ENCODE measurements around the gene PDE10A. TPM values are rescaled to one million over a fixed set of nuclear protein-coding genes. Genes with fewer than 3 reads are reported as not detected.

PDE10A gene
- total RNA-seq (2021), result 2.3 to 3.1 TPM (median 3.0 TPM) in 3 replicates
- Bru-seq, nascent RNA, result percentile 48 among the genes with signal in this experiment
- long read RNA-seq, experiment 1, full-length matches to known transcripts, result 3 of 11 reads
- long read RNA-seq, experiment 1, partial matches to known transcripts, result 3 of 11 reads
- long read RNA-seq, experiment 1, other reads (novel, unspliced or antisense), result 5 of 11 reads
- long read RNA-seq, experiment 2, partial matches to known transcripts, result 2 of 4 reads
- long read RNA-seq, experiment 2, other reads (novel, unspliced or antisense), result 2 of 4 reads
- long read RNA-seq, experiment 3, partial matches to known transcripts, result 0 of 1 reads
- long read RNA-seq, experiment 3, other reads (novel, unspliced or antisense), result 1 of 1 reads

DNA sequence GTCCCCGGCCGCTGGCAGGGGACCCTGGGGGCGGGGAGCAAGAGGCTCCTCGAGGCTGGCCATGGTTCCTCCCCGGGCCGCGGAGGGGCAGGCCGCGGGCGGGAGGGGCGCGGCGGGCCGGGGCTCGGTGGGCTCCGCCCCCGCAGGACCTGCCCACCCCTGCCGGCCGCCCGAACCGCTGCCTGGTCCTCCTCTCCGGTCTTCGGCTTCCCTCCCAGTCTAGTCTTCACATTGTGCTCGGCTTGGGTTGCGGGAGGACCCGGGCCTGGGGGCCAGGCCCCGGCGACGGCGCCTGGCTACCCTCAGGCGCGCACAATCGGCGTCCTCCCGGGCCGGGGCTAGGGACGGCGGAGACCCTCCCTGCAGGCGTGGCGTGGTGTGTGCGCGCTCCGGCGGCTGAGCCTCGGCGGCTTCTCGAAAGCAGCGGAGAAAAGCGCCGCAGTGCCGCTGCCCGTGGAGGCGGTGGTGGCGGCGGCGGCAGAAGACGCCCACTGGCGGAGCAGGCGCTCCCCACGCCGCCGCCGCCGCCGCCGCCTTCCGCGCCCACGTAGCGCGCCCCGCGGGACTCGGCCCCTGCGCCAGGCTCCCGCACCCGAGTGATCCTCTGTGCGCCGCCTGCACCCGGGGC, at the start of gene PDE10A:
PDE10A (minus strand) TSS at position 493 of the 628 bp plus-strand sequence; CDS start at position 63, 430 bp downstream.
- ATAC-seq (peak; percentile 34), DNase-seq (ENCODE audit: low spot score) (peak; percentile 53)
- Mint-ChIP-seq H3K27ac (no peak within 1 kb of the TSS), H3K4me3 (peak within 1 kb of the TSS; percentile 85), H3K4me1 (peaks cover 34% of the 10 kb centered on the region), H3K27me3 (ENCODE audit: low read depth) (peaks cover 80% of the 10 kb centered on the region), H3K9me3 (no peaks in the 10 kb centered on the region), H3K36me3 (no peaks in the 10 kb centered on the region)
- TF ChIP-seq, protein P1, sequence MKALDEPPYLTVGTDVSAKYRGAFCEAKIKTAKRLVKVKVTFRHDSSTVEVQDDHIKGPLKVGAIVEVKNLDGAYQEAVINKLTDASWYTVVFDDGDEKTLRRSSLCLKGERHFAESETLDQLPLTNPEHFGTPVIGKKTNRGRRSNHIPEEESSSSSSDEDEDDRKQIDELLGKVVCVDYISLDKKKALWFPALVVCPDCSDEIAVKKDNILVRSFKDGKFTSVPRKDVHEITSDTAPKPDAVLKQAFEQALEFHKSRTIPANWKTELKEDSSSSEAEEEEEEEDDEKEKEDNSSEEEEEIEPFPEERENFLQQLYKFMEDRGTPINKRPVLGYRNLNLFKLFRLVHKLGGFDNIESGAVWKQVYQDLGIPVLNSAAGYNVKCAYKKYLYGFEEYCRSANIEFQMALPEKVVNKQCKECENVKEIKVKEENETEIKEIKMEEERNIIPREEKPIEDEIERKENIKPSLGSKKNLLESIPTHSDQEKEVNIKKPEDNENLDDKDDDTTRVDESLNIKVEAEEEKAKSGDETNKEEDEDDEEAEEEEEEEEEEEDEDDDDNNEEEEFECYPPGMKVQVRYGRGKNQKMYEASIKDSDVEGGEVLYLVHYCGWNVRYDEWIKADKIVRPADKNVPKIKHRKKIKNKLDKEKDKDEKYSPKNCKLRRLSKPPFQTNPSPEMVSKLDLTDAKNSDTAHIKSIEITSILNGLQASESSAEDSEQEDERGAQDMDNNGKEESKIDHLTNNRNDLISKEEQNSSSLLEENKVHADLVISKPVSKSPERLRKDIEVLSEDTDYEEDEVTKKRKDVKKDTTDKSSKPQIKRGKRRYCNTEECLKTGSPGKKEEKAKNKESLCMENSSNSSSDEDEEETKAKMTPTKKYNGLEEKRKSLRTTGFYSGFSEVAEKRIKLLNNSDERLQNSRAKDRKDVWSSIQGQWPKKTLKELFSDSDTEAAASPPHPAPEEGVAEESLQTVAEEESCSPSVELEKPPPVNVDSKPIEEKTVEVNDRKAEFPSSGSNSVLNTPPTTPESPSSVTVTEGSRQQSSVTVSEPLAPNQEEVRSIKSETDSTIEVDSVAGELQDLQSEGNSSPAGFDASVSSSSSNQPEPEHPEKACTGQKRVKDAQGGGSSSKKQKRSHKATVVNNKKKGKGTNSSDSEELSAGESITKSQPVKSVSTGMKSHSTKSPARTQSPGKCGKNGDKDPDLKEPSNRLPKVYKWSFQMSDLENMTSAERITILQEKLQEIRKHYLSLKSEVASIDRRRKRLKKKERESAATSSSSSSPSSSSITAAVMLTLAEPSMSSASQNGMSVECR (CRISPR knock-in tag; IDR thresholded peaks at IDR 0.05; ENCODE audit: borderline replicate concordance), result no peak
- TF ChIP-seq NR1H2 (CRISPR knock-in tag; IDR thresholded peaks at IDR 0.05), result no peak
- TF ChIP-seq, protein P2, sequence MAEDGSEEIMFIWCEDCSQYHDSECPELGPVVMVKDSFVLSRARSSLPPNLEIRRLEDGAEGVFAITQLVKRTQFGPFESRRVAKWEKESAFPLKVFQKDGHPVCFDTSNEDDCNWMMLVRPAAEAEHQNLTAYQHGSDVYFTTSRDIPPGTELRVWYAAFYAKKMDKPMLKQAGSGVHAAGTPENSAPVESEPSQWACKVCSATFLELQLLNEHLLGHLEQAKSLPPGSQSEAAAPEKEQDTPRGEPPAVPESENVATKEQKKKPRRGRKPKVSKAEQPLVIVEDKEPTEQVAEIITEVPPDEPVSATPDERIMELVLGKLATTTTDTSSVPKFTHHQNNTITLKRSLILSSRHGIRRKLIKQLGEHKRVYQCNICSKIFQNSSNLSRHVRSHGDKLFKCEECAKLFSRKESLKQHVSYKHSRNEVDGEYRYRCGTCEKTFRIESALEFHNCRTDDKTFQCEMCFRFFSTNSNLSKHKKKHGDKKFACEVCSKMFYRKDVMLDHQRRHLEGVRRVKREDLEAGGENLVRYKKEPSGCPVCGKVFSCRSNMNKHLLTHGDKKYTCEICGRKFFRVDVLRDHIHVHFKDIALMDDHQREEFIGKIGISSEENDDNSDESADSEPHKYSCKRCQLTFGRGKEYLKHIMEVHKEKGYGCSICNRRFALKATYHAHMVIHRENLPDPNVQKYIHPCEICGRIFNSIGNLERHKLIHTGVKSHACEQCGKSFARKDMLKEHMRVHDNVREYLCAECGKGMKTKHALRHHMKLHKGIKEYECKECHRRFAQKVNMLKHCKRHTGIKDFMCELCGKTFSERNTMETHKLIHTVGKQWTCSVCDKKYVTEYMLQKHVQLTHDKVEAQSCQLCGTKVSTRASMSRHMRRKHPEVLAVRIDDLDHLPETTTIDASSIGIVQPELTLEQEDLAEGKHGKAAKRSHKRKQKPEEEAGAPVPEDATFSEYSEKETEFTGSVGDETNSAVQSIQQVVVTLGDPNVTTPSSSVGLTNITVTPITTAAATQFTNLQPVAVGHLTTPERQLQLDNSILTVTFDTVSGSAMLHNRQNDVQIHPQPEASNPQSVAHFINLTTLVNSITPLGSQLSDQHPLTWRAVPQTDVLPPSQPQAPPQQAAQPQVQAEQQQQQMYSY (CRISPR knock-in tag; IDR thresholded peaks at IDR 0.05), result no peak
- no peak for TF ChIP-seq ATF1 (CRISPR knock-in tag; IDR thresholded peaks at IDR 0.05)
- POLR2A ChIA-PET, result no interaction called here
- CTCF ChIA-PET, result no interaction called here

DNA sequence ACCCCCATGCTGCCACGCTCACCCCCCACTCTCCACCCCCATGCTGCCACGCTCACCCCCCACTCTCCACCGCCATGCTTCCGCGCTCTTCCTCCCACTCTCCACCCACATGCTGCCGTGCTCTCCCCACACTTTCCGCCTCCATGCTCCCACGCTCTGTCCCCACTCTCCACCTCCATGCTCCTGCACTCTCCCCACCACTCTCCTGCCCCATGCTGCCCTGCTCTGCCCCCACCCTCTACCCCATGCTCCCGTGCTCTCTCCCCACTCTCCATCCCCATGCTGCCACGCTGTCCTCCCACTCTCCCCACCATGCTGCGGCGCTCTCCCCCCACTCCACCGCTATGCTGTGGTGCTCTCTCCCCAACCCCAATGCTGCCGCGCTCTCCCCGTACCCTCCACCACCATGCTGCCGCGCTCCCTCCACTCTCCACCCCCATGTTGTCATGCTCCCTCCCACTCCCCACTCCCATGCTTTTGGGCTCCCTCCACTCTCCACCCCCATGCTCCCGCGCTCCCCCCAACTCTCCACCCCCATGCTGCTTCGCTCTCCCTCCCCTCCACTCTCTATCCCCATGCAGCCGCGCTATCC, 46.0 kb upstream of the PDE10A start:
- ChIA-PET CTCF (no interaction called here), POLR2A (no interaction called here)
- DNase-seq (ENCODE audit: low spot score) (no peak), ATAC-seq (no peak)
- Mint-ChIP-seq H3K4me1 (peaks cover 7% of the 10 kb centered on the region), H3K27me3 (ENCODE audit: low read depth) (peaks cover 4% of the 10 kb centered on the region), H3K36me3 (no peaks in the 10 kb centered on the region), H3K27ac (no peak overlapping the region), H3K4me3 (no peak overlapping the region), H3K9me3 (peaks cover 6% of the 10 kb centered on the region; the same call in 1 of the 2 replicates)
- TF ChIP-seq CBFB (CRISPR knock-in tag; IDR thresholded peaks at IDR 0.05; ENCODE audit: low read depth) (no peak), ZBTB21 (CRISPR knock-in tag; IDR thresholded peaks at IDR 0.05; ENCODE audit: borderline replicate concordance) (no peak), RELA (CRISPR knock-in tag; IDR thresholded peaks at IDR 0.05; ENCODE audit: borderline replicate concordance) (no peak), ZNF317 (CRISPR knock-in tag; IDR thresholded peaks at IDR 0.05; ENCODE audit: borderline replicate concordance, low read depth) (no peak)
- TF ChIP-seq, protein P3, sequence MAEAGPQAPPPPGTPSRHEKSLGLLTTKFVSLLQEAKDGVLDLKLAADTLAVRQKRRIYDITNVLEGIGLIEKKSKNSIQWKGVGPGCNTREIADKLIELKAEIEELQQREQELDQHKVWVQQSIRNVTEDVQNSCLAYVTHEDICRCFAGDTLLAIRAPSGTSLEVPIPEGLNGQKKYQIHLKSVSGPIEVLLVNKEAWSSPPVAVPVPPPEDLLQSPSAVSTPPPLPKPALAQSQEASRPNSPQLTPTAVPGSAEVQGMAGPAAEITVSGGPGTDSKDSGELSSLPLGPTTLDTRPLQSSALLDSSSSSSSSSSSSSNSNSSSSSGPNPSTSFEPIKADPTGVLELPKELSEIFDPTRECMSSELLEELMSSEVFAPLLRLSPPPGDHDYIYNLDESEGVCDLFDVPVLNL (CRISPR knock-in tag; IDR thresholded peaks at IDR 0.05; ENCODE audit: borderline replicate concordance, low read depth), result no peak
- TF ChIP-seq, protein P4, sequence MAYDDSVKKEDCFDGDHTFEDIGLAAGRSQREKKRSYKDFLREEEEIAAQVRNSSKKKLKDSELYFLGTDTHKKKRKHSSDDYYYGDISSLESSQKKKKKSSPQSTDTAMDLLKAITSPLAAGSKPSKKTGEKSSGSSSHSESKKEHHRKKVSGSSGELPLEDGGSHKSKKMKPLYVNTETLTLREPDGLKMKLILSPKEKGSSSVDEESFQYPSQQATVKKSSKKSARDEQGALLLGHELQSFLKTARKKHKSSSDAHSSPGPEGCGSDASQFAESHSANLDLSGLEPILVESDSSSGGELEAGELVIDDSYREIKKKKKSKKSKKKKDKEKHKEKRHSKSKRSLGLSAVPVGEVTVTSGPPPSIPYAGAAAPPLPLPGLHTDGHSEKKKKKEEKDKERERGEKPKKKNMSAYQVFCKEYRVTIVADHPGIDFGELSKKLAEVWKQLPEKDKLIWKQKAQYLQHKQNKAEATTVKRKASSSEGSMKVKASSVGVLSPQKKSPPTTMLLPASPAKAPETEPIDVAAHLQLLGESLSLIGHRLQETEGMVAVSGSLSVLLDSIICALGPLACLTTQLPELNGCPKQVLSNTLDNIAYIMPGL (CRISPR knock-in tag; IDR thresholded peaks at IDR 0.05), result no peak
- TF ChIP-seq, protein P5, sequence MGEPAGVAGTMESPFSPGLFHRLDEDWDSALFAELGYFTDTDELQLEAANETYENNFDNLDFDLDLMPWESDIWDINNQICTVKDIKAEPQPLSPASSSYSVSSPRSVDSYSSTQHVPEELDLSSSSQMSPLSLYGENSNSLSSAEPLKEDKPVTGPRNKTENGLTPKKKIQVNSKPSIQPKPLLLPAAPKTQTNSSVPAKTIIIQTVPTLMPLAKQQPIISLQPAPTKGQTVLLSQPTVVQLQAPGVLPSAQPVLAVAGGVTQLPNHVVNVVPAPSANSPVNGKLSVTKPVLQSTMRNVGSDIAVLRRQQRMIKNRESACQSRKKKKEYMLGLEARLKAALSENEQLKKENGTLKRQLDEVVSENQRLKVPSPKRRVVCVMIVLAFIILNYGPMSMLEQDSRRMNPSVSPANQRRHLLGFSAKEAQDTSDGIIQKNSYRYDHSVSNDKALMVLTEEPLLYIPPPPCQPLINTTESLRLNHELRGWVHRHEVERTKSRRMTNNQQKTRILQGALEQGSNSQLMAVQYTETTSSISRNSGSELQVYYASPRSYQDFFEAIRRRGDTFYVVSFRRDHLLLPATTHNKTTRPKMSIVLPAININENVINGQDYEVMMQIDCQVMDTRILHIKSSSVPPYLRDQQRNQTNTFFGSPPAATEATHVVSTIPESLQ (CRISPR knock-in tag; IDR thresholded peaks at IDR 0.05), result no peak
- TF ChIP-seq, protein P6, sequence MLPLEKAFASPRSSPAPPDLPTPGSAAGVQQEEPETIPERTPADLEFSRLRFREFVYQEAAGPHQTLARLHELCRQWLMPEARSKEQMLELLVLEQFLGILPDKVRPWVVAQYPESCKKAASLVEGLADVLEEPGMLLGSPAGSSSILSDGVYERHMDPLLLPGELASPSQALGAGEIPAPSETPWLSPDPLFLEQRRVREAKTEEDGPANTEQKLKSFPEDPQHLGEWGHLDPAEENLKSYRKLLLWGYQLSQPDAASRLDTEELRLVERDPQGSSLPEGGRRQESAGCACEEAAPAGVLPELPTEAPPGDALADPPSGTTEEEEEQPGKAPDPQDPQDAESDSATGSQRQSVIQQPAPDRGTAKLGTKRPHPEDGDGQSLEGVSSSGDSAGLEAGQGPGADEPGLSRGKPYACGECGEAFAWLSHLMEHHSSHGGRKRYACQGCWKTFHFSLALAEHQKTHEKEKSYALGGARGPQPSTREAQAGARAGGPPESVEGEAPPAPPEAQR (CRISPR knock-in tag; IDR thresholded peaks at IDR 0.05), result no peak
- TF ChIP-seq, protein P7, sequence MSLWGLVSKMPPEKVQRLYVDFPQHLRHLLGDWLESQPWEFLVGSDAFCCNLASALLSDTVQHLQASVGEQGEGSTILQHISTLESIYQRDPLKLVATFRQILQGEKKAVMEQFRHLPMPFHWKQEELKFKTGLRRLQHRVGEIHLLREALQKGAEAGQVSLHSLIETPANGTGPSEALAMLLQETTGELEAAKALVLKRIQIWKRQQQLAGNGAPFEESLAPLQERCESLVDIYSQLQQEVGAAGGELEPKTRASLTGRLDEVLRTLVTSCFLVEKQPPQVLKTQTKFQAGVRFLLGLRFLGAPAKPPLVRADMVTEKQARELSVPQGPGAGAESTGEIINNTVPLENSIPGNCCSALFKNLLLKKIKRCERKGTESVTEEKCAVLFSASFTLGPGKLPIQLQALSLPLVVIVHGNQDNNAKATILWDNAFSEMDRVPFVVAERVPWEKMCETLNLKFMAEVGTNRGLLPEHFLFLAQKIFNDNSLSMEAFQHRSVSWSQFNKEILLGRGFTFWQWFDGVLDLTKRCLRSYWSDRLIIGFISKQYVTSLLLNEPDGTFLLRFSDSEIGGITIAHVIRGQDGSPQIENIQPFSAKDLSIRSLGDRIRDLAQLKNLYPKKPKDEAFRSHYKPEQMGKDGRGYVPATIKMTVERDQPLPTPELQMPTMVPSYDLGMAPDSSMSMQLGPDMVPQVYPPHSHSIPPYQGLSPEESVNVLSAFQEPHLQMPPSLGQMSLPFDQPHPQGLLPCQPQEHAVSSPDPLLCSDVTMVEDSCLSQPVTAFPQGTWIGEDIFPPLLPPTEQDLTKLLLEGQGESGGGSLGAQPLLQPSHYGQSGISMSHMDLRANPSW (CRISPR knock-in tag; conservative IDR thresholded peaks at IDR 0.05; ENCODE audit: low read depth), result no peak

Data from WTC11 (cell line).